Cardiac muscle cell (in vitro differentiated cells and primary cell): Measurements from ENCODE around the gene HOXA7. TPM values are rescaled to one million over a fixed set of nuclear protein-coding genes. Genes with fewer than 3 reads are reported as not detected.

Source experiments
- DNase-seq, 2 donors: peaks; one replicate each; pipeline versions ENCODE4 v3.0.0 to v3.0.0-alpha.2; 2010 to 2017; ENCODE audit warnings: low read depth in 1 of 2, low spot score in 1 of 2
- H3K27ac ChIP-seq: fragments of 200-600 bp; sonication (generic); 2 replicates; pipeline ENCODE4 v1.5.1; 2016
- H3K27me3 ChIP-seq: fragments of 200-600 bp; sonication (generic); 2 replicates; pipeline ENCODE4 v1.6.0; 2016; ENCODE audit warnings: control low read depth
- H3K36me3 ChIP-seq: fragments of 200-600 bp; sonication (generic); 2 replicates; pipeline ENCODE4 v1.5.1; 2016; ENCODE audit warnings: control low read depth
- H3K4me1 ChIP-seq: fragments of 200-600 bp; sonication (generic); 2 replicates; pipeline ENCODE4 v1.8.1; 2017; ENCODE audit warnings: low read depth, mild to moderate bottlenecking, mixed run types
- H3K4me3 ChIP-seq: fragments of 200-600 bp; sonication (generic); 2 replicates; pipeline ENCODE4 v1.5.1; 2016; ENCODE audit warnings: mild to moderate bottlenecking
- H3K9me3 ChIP-seq: fragments of 200-600 bp; sonication (generic); 2 replicates; pipeline ENCODE4 v1.5.1; 2017; ENCODE audit warnings: low read depth, mild to moderate bottlenecking, control low read depth
- CTCF ChIP-seq: IDR thresholded peaks from 2 replicates; pipeline ENCODE4 v1.5.1; 2012; ENCODE audit warnings: low read depth, mild to moderate bottlenecking, low read length
- polyA plus RNA-seq: library from polyadenylated mRNA; unstranded; fragments of >200 nt; fragmentation: Nextera tagmentation; extraction: Ambion mirVana; gene quantifications from 2 replicates; pipeline ENCODE4 v1.2.1, GENCODE V29; 2016
- total RNA-seq: library from RNA; depleted of rRNA; stranded (reverse); fragments of >200 nt; gene quantifications from 2 replicates; pipeline ENCODE4 v1.2.3, GENCODE V29; 2016

The HOXA7 gene
- total RNA-seq = not detected in 2 replicates
- not detected in 2 replicates for polyA plus RNA-seq

DNA sequence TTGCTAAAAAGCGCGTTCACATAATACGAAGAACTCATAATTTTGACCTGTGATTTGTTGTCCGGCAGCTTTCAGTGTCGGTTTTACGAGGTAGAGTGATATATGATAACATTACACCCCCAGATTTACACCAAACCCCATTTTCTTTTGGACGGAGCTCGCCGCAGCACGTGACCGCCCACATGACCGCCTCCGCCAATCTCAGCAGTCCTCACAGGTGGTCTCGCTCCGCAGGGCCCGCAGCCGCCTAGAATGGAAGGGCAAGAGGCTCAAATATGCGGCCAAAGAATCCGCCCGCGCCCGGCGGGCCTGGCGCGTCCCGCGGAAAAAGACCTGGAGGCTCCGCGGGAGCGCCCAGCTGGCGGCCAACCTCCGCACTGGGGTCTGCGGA is at the start of gene HOXA7:
Gene HOXA7 (minus strand): TSS at position 168 of the 391 bp plus-strand sequence. CDS start 130 bp downstream, at position 38.
- Histone ChIP-seq H3K36me3 (no peaks in the 10 kb centered on the region), H3K4me3 (no peak within 1 kb of the TSS), H3K27me3 (peaks cover 100% of the 10 kb centered on the region), H3K27ac (no peak within 1 kb of the TSS), H3K9me3 (no peaks in the 10 kb centered on the region), H3K4me1 (no peaks in the 10 kb centered on the region)
- DNase-seq = no peak
- no peak for TF ChIP-seq CTCF

- H3K27ac ChIP-seq = no peak overlapping the region
- peaks cover 100% of the 10 kb centered on the region for H3K27me3 ChIP-seq
- no peaks in the 10 kb centered on the region for H3K4me1 ChIP-seq
- DNase-seq = no peak
- no peaks in the 10 kb centered on the region for H3K9me3 ChIP-seq
- no peak for TF ChIP-seq CTCF
- H3K36me3 ChIP-seq = no peaks in the 10 kb centered on the region
- H3K4me3 ChIP-seq = no peak overlapping the region
These were observed 49.1 kb upstream of the HOXA7 start for GRCh38 chr7:27205325-27206280.

DNA sequence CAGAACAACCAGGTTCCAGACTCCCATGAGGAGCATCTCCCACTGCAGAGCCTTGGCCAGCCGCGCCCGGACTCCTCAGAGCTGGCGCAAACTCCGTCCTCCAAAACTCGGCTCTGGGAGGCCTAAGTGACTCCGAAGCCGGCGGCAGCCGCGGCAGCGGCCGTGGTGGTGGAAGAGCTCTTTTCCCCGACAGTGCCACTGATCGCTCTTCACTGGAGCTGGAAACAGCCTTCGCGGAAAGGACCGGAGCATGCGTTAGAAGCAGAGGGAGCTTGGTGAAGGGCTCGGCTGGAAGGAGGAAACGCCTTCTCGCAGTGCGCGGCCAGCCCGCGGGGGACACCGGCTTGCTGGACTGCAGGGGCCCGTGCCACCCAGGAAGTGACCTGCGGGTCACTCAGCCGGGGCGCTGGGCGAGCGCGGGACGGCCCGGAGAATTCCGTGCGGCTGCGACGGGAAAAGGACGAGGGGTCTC is 48.4 kb upstream of the HOXA7 start:
- no peak overlapping the region for H3K27ac ChIP-seq
- no peak overlapping the region for H3K4me3 ChIP-seq
- DNase-seq = no peak
- H3K36me3 ChIP-seq = no peaks in the 10 kb centered on the region
- no peak for TF ChIP-seq CTCF
- H3K4me1 ChIP-seq = no peaks in the 10 kb centered on the region
- no peaks in the 10 kb centered on the region for H3K9me3 ChIP-seq
- H3K27me3 ChIP-seq = peaks cover 100% of the 10 kb centered on the region

DNA sequence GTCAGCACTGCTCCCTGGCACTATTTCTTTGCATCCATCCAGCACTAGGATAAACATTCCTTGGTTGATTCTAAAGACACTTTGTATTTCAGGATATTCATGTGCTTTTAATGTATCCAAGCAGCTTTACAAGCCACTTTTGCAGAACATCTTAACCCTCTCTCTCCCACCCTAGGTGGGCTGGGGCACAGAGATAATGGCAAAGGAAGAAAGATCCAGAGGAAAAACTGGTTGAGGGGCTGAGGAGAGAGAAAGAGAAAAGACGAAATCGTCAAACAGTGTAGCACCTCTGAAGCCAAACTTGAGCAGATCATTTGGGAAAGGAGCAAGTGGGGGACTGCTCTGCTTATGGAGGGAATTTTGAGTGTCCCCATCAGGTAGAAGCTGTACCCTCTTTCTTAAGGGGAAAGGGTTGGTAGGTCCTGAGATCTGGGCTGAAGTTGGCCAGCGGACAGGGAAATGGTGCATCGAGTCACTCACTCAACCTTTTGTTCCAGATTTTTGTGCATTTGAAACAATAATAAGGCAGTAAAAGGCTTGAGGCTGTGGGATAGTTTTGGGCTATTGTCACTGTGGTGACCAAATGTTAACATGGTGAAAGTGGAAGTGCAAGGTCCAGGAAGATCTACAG is 47.6 kb upstream of the HOXA7 start:
- Histone ChIP-seq H3K4me1 (no peaks in the 10 kb centered on the region), H3K36me3 (no peaks in the 10 kb centered on the region), H3K9me3 (no peaks in the 10 kb centered on the region), H3K4me3 (no peak overlapping the region), H3K27me3 (peaks cover 98% of the 10 kb centered on the region), H3K27ac (no peak overlapping the region)
- no peak for DNase-seq
- TF ChIP-seq CTCF = no peak

- Histone ChIP-seq H3K27me3 (peaks cover 98% of the 10 kb centered on the region), H3K9me3 (no peaks in the 10 kb centered on the region), H3K27ac (no peak overlapping the region), H3K4me1 (no peaks in the 10 kb centered on the region), H3K36me3 (no peaks in the 10 kb centered on the region), H3K4me3 (no peak overlapping the region)
- no peak for DNase-seq
- TF ChIP-seq CTCF = no peak
These were observed 47.0 kb upstream of the HOXA7 start for GRCh38 chr7:27203365-27203953.
